ENCODE data around the gene GAGE2A. TPM values are rescaled to one million over a fixed set of nuclear protein-coding genes. Genes with fewer than 3 reads are reported as not detected.

Gene GAGE2A
- total RNA-seq, 3 donors from 2014 or later: 0.48 to 0.55 TPM; not detected in 1

DNA sequence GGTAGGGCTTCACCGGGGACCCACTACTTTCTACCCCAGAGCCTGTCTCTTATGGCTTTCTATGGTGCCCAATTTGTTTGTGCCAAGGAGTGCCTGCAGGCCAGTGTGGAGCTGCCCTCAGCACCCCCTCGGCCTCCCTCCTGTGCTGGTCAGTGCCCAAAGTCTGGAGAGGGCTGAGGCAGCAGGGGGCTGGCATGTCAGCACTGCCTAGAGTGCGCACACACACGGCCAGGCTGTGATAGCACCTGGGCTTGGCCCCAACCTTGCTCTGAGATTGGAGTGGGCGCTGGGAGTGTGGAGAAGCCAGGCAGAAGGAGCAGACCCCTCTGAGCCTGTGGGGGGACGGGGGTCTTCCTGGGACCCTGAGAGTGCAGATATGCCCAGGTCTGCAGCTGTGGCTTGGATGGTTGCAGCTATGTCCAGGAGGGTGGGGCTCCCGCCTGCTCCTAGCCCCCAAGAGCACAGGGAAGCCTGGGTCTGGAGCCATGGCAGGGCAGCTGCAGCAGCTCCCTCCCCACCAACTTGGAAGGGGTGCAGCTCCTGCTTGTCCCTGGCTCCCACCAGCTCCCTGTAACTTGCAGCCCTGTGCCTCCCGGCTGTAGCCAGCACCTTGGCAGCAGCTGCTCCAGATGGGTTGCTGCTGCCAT is 55.8 kb downstream of the GAGE2A start:
- no peak overlapping the region for H3K4me3 Mint-ChIP-seq
- H3K27me3 Mint-ChIP-seq (ENCODE audit: low read depth): no peaks in the 10 kb centered on the region
- DNase-seq (no peak), ATAC-seq (no peak)
- no peaks in the 10 kb centered on the region for H3K36me3 Mint-ChIP-seq (ENCODE audit: insufficient read depth)
- no peaks in the 10 kb centered on the region for H3K9me3 Mint-ChIP-seq
- no peaks in the 10 kb centered on the region for H3K4me1 Mint-ChIP-seq (ENCODE audit: low read depth)

Other genes starting within 250 kb of the GAGE2A start
- gene GAGE12C, start 57.3 kb upstream of the GAGE2A start, total RNA-seq: not detected
- gene GAGE12D, start 47.8 kb upstream of the GAGE2A start, total RNA-seq: not detected
- not detected for gene GAGE12E, start 38.2 kb upstream of the GAGE2A start, total RNA-seq
- under 1 TPM in 1 of 3 donors, not detected in 2; 0.42 TPM for gene GAGE12F, start 28.7 kb upstream of the GAGE2A start, total RNA-seq
- under 1 TPM in 1 of 3 donors, not detected in 2; 0.42 TPM for gene GAGE12G, start 19.1 kb upstream of the GAGE2A start, total RNA-seq
- not detected for gene GAGE12H, start 9.5 kb upstream of the GAGE2A start, total RNA-seq
- gene GAGE1, start 9.5 kb downstream of the GAGE2A start, total RNA-seq: not detected
- gene PAGE1, start 106.5 kb downstream of the GAGE2A start, total RNA-seq: not detected
- not detected for gene PAGE4, start 239.8 kb downstream of the GAGE2A start, total RNA-seq

Data from activated T-cell treated with anti-CD3 and anti-CD28 coated beads, Interleukin-2, amount 50 U/mL, for 4 hours (primary cell).